Skeletal muscle cell (primary cell): ENCODE measurements around the gene BABAM2.
A peak's percentile ranks its signal among the peaks of the same experiment; 100 is the strongest.

Source experiments
- DNase-seq: peaks from one replicate; pipeline ENCODE4 v3.0.0-alpha.2; 2010; ENCODE audit warnings: low read depth
- H3K4me3 ChIP-seq: 2 replicates; pipeline ENCODE4 v1.5.1; 2011; ENCODE audit warnings: low read depth, mild to moderate bottlenecking, control low read depth, low read length, moderate library complexity

Gene BABAM2

DNA sequence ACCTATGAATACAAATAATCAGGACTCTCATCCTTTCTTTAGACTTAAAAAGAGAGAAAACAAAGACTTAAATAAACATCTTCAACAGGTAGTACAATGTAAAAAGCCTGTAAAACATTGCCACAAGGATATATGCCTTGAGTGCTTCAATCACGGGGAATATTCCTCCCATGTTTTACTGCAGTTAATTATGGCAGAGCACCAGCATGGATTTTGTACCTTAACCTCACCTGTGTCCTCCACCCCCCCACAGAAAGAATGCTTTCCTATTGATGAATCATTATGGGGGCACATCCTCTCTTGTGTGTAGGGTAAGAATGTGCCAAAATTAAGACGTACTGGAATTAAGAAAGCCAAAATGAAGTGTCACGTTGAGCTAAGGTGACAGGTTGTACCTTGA lies 312.2 kb downstream of the BABAM2 start:
- no peak overlapping the region for H3K4me3 ChIP-seq
- DNase-seq = no peak

DNA sequence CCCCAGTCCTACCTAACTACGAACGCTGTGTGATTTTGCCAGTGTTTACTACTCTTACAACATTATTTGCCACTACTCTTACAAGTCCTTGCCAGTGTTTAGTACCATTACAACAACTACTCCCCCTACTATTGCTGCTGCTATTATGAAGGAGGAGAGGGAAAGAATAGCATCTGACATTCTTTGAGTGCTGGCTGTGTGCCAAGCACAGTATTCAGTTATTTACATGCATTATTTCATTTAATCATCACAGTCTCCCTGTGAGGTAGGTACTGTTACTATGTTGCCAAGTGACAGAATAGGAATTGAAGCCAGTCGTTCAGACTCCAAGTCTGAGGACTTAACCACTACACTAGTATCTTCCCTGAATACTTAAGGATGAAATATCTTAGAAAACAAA lies 316.2 kb downstream of the BABAM2 start:
- no peak overlapping the region for H3K4me3 ChIP-seq
- peak; percentile 26 for DNase-seq

DNA sequence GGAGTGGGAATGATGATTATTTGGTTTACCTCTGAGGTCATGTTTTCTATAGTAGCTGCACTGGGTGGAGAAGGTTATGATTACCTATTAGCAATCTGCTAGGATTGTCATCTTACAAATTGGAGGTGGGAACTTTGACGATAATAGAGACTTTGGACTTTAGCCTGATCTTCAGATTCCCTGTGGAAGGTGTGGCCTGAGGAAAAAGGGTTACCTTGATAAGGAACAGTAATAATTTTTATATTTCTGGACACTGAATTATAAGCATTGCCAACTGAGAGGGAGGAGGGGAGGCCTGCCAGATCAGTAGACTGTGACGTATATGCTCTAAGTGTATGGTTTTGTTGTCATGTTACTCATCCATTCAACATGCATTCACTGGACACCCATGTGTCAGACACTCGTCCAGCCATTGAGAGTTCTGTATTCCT lies 318.7 kb downstream of the BABAM2 start:
- no peak overlapping the region for H3K4me3 ChIP-seq
- DNase-seq = peak; percentile 37

DNA sequence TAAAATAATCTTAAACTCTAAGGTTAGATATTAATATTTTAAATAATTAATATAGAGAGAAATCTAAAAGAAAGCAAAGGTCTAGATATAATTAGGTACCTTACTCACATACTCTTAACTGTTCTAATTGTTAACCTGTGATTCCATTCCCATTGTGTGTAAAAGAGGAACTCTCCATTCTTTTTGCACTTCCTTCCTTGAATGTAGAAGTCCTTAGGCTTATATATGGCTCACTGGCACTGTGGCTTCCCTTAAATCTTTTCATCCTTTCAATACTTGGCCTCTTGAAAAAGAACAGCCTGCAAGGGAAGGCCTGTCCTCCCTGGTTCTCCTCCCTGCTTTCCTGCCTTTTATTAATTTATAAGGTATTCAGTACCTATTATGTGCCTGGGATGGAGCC lies 319.3 kb downstream of the BABAM2 start:
- DNase-seq = no peak
- no peak overlapping the region for H3K4me3 ChIP-seq

DNA sequence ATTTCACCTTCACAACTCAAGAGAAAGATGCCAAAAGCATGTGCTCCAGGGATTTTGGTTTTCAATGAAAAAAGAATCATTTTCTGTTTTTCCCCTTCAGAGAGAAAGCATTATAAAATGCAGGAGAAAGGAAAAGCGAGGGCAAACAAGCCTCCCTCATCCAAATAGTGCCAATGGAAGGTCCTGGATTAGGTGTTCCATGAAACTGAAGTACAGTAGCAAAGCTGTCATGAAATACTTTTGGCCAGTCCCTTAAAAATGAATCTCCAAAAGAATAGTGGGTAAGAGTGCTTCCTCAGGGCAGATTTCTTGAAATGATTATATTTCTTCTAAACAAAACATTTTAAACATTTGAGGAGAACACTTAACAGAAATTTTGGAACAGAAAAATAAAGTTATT lies 320.0 kb downstream of the BABAM2 start:
- no peak overlapping the region for H3K4me3 ChIP-seq
- no peak for DNase-seq

DNA sequence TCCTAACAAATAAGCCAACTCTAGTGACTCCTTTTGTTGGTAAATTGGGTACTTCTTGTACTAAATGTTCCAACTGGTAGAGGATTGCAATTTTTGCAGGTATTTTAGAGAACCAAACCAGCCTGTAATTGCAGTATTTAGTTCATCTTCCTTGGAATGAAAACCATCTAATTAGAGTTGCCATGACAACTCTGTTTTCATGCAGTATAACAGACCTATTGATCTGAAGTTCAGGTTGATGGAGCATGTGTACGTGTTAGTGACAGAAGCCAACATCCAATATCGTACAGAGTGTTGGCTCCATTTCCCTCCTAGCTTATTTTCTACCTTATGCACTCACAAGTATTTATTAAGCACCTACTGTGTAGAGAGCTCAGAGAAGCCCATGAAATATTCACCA lies 325.8 kb downstream of the BABAM2 start:
- no peak for DNase-seq
- H3K4me3 ChIP-seq = no peak overlapping the region

DNA sequence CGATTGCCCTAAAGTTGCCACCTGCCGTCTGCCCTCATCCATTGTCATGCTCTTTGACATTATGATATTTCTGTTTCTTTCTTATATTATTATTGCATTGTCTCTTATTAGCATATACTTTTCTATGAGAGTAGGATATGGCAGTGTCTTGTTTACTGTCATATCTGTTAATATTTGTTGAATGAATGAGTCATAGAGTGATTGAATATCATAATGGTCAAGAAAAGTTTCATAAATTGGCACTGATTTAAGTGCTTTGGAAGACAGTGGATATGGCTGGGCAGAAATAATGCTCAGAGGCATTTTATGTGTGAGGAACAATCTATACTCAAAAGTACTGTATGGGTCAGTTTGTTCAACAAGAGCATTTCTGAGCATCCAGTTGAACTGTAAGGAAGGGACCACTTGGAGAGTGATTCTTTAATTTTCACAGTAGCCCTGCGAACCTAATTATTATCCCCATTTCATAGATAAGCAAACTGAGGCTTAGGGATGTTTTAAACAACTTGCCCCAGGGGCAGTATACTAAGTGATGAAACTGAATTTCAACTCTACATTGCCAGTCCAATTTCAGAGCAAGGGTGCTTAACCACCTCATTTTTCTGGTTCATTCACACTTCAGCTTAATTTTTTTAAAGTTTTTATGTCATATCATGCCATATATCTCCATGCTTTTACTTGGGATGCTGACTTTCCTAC lies 326.7 kb downstream of the BABAM2 start:
- H3K4me3 ChIP-seq = no peak overlapping the region
- DNase-seq = no peak

DNA sequence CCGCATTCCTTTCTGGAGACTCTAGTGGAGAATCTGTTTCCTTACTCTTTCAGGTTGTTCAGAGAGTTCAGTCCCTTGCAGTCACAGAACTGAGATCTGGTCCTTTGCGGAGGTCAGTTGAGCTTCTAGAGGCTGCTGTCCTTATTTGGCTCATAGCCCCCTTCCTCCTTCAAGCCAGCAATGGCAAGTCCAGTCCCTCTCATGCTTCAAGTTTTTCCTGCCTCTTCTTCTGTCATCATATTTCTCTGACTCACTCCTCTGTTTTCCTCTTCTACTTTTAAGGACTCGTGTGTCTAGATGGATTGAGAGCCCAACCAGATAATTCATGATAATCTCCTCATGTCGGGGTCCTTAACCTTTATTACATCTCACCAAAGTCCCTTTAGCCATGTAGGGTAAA lies 328.6 kb downstream of the BABAM2 start:
- DNase-seq = no peak
- H3K4me3 ChIP-seq = no peak overlapping the region

DNA sequence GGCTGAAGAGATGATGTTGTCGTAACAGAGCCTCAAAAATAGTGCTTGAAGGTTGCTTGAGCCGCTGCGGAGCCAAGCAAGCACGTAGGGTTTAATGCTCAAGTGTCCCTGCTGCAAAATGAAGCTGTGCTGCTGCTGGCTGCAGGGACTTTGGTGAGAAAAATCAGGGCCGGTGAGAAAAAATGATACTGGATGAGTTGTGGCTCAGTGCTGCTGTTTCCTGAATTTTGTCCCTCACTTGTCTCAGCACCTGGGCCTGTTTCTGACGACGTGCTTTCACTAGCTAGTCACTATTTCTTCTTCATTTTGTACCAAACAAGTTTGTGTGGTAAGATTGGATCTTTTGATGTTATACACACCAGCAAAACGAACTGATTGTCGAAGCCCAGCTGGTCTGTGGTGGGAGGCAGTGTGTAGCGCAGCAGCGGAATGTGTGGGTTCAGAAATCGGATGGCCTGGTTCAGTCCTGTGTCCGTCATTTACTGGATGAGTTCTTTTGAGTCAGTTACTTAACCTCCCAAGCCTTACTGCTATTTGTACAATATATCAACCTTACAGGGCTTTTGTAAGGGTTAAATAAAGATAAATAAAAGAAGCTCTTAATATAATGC lies 329.3 kb downstream of the BABAM2 start:
- no peak for DNase-seq
- no peak overlapping the region for H3K4me3 ChIP-seq

DNA sequence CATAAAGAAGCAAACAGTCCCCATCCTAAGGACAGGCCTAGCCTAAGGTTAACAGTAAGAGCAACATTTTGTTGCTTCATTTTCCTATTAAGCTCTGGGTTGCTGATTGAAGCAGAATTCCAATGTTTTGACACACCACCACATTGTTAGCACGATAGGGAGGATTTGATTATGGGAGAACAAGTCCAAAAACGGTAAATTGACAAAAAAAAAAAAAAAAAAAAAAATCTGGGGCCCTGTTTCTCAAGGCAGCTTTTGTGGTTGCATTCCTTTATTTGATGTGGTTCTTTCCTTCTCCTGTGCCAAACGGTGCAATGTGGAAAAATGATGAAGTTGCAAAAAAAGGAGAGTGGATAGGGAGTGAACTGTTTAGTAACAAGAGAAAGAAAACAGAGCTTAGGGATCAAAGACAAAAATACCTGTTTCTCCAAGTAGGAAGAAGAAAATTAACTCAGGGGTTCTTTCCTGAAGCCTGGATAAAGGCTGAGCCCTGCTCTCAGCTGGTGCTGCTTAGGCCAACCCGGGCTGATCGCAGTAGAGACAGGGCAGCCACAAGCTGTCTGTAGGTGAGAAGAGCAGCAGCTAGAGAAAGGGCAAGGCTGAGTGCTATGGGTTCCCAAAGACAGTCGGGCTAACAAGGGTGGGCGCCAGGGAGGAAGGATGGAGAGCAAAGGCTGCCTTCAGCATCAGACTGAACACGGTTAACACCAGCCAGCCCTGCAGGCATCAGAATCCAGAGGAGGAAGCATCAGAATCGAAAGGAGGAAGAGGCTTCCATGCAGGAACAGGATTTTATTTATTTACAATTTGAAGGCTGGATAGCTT lies 334.3 kb downstream of the BABAM2 start:
- no peak overlapping the region for H3K4me3 ChIP-seq
- peak; percentile 87 for DNase-seq

DNA sequence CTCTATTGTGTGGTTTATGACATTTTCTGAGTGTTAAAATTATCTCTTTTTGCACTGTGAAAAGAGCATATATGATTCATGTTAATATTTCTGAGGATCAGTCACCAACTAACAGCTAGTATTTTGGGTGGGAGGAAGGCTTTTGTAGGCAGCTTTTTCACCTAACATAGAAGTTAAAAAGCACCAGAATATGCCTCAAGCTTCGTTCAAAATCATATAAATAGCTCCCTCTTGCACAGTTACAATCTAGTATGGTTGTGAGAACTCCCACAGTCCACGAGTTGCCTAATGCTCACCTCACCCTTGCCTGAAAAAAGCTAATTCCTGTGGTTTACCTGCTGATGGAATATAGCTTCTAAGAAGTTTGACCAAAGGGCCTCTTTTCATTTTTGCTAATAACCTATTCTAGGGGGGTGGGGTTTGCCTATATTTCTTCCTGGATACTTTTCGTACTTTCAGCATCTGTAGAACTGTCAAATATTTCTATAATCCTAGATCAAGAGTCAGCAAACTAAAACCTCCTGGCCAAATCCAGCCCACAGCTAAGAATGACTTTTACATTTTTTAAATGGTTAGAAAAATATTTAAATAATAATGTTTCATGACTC lies 335.0 kb downstream of the BABAM2 start:
- no peak for DNase-seq
- H3K4me3 ChIP-seq = no peak overlapping the region

DNA sequence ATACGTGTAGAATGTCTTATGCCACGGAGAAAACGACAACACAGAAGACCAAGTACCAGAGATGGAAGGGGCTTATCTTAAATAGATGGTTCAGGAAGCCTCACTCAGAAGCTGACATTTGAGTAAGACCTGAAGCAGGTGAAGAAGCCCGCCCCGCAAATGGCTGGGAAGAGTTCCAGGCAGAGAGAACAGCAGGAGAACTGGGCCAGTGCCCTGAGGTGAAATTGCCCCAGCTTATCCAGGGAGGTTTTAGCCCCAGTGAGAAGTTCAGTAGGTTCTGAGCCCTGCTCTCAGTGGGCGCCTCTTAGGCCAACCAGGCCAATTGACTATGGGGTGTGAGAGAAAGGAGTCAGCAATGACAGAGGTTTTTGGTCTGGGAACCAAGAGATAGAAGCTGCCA lies 336.0 kb downstream of the BABAM2 start:
- DNase-seq = no peak

DNA sequence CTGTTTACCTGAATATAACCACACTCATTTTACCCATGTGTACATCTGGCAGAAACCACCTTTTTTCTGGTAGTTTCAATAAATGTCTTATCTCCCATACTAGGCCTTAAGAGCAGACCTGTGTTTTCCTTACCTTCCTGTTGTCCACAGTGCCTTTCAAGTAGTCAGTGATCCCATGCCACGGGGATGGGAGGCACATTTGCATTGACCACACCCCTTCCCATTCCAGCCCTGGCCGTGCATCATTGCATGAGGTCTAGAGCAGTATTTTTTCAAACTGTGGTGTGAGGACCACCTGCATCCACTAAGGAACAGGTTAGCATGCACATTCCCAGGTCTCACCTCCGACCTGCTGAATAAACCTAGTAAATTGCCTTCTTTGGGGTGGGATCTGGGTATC lies 337.0 kb downstream of the BABAM2 start:
- DNase-seq = no peak
- H3K4me3 ChIP-seq = no peak overlapping the region

More for the DNA sequence above, 336.0 kb downstream of the BABAM2 start:
- no peak overlapping the region for H3K4me3 ChIP-seq

DNA sequence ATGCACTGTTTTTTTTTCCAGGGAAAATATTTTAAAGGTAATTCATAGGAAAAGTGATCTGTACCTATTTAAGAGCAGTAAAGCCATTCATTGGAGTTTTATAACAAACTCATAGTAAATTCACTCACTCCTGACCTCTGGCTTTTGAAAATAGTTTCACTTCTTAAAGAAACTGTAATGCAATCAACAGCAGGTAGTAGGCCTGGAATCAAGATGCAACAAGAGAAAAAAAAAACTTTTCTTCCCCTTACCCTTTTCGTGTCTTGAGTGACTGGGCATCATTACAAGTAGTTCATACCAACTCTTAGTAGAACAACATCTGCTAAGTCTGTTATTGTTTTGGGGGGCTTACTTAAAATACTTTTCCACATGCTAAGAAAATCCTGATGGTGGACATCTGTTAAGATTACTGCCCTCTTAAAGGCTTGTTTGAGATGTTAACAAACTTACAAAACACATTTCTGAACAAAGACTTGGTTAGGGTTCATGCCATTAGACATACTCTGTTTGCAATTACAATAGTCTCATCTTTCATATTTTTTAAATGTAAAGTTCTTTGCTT lies 338.0 kb downstream of the BABAM2 start:
- H3K4me3 ChIP-seq = no peak overlapping the region
- DNase-seq = no peak

DNA sequence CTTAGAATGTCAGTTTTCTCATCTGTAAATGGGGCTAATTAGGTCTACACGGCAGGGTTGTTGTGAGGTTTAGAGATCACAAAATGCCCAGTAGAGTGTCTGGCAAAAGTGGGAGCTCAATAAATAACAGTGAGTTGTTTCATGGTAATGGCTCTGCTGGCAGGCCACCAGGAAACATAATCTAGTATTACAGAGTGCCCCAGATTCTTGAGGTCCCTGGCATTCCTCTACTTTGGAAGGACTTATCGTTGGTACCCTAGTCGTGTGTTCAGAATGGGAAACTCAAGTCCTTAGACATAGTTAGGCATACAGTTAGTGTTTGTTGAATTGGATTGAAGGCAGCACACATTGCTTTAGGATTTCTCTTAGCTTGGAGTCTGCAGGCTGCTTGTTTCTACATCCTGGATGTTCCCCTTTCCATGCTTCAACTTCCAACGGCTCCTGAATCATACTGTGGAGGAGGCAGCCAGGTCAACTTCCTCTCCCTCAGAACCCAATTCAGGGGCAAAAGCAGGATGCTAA lies 340.6 kb downstream of the BABAM2 start:
- DNase-seq = peak; percentile 25
- no peak overlapping the region for H3K4me3 ChIP-seq

DNA sequence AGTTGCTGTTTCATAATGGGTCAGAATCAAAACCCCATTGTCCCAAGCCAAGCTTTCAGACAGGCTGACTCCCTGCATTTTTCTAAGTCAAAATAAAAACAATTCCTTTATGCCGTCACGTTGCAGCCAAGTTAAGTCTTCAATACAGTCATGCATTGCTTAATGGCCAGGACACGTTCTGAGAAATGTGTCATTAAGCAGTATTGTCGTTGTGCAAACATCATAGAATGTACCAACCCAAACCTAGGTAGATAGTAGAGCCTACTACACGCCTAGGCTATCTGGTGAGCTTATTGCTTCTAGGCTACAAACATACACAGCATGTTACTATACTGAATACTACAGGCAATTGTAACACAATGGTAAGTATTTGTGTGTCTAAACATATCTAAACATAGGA lies 341.8 kb downstream of the BABAM2 start:
- no peak for DNase-seq
- no peak overlapping the region for H3K4me3 ChIP-seq

DNA sequence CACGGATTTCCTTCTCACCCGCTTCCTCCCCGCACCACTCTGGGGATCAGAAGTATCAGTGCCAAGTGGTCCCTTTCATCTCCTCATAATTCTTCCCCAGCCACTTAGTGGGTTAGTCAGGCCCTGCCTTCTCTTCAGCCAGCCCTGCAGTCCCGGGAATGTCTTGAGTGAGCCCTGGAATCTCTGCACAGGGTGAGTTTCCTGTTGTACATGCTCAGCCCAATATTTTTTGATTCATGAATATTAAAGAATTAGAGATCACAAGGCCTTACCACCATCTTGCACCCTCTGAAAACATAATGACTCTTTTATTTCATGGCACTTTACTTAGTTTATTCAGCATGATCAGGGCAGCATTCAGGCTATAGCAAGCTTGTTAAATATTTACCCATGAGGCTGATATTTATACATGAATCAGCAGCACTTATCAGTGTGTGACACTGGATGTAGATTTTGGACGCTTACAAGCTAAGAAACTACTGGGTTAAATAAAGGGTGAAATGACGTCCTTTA lies 342.7 kb downstream of the BABAM2 start:
- H3K4me3 ChIP-seq = no peak overlapping the region
- DNase-seq = peak; percentile 12

DNA sequence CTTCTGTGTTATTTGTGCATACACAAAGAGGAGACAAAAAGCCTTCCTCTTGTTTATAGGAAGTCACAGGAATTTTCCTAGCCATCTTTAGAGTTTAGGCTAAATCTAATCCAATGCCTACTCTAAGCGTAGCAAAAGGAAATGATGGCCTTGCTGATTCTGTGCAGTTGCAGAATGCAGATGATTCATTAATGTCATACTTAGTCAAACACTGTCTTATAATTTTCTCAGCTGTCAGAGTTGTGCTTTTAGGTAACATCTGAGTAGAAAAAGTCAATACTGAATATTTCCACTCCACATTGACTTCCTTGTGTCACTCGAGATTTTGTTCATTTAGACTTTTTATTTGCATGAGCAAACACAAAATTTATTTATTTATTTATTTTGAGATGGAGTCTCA lies 344.3 kb downstream of the BABAM2 start:
- H3K4me3 ChIP-seq = no peak overlapping the region
- DNase-seq = no peak

DNA sequence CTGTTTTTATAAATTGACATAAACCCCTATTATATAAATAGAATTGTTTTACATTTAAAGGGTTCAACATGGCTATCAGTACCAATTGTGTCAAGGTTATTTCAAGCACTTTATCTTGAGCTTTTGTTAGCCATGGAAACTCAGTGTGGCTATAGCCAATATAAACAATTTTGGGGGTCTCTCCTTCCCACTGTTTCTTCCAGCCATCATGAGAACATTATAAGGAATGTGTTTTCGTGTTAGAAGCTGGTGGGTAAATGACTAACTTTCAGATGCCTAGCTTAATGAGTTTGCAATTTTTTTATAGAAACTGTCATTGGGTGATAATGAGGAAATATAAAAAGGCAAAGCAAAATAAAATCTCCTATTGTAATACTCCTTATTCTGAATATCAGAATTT lies 348.7 kb downstream of the BABAM2 start:
- no peak for DNase-seq
- no peak overlapping the region for H3K4me3 ChIP-seq
